ENCODE measurements around the gene MYO1E. TPM values are rescaled to one million over a fixed set of nuclear protein-coding genes. Genes with fewer than 3 reads are reported as not detected.
A peak's percentile ranks its signal among the peaks of the same experiment; 100 is the strongest.
"Not testable (repeated sequence)": the region's sequence is repeated elsewhere in the genome, so short reads cannot be mapped to it uniquely, and the experiment has no call there.

The MYO1E gene
- total RNA-seq, 2 donors from 2014 or later, result 252 to 329 TPM

DNA sequence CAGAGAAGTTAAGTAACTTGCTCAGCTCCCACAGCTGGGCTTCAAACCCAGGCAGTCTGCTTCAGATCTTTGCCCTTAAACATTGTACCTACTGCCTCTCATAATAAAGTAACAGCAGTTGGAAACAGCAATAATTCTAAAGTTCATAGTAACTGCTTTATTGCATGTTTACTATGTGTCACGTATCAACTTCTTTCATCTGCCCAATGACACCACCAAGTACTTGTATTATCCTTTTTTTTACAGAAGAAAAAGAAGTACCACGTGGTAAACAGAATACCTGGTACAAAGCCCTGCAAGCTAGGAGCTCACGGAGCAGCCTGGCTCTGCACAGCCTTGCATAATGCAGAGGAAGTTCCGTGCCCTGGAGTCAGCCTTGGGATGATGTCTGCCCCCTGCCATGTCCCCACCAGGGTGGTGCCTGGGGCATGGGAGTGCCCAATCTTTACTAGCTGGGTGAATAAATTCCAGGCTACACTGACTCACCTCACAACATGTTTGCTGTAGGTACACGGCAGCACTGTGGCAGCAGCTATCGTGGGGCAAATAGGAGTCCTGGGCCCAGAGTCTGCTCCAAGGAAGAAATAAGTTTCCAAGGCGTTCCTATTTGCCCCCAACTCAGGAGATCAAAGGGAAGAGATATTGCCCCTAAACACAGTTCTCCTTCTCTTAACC, 88.8 kb downstream of the MYO1E start:
- DNase-seq, result peak; percentile 87
- Histone ChIP-seq H3K4me1 (no peaks in the 10 kb centered on the region), H3K9me3 (no peaks in the 10 kb centered on the region), H3K27ac (peak overlapping the region; percentile 85), H3K4me3 (no peak overlapping the region), H3K9ac (ENCODE audit: low read depth in 2 of 2, low read length in 2 of 2) (peak overlapping the region in 1 of 2 donors; percentile 92), H3K27me3 (no peaks in the 10 kb centered on the region), H3K36me3 (no peaks in the 10 kb centered on the region)
- TF ChIP-seq, protein P1, sequence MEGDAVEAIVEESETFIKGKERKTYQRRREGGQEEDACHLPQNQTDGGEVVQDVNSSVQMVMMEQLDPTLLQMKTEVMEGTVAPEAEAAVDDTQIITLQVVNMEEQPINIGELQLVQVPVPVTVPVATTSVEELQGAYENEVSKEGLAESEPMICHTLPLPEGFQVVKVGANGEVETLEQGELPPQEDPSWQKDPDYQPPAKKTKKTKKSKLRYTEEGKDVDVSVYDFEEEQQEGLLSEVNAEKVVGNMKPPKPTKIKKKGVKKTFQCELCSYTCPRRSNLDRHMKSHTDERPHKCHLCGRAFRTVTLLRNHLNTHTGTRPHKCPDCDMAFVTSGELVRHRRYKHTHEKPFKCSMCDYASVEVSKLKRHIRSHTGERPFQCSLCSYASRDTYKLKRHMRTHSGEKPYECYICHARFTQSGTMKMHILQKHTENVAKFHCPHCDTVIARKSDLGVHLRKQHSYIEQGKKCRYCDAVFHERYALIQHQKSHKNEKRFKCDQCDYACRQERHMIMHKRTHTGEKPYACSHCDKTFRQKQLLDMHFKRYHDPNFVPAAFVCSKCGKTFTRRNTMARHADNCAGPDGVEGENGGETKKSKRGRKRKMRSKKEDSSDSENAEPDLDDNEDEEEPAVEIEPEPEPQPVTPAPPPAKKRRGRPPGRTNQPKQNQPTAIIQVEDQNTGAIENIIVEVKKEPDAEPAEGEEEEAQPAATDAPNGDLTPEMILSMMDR (IDR thresholded peaks at IDR 0.05), result no peak
- intact Hi-C loops (cut with DNase I), result no loop called here

DNA sequence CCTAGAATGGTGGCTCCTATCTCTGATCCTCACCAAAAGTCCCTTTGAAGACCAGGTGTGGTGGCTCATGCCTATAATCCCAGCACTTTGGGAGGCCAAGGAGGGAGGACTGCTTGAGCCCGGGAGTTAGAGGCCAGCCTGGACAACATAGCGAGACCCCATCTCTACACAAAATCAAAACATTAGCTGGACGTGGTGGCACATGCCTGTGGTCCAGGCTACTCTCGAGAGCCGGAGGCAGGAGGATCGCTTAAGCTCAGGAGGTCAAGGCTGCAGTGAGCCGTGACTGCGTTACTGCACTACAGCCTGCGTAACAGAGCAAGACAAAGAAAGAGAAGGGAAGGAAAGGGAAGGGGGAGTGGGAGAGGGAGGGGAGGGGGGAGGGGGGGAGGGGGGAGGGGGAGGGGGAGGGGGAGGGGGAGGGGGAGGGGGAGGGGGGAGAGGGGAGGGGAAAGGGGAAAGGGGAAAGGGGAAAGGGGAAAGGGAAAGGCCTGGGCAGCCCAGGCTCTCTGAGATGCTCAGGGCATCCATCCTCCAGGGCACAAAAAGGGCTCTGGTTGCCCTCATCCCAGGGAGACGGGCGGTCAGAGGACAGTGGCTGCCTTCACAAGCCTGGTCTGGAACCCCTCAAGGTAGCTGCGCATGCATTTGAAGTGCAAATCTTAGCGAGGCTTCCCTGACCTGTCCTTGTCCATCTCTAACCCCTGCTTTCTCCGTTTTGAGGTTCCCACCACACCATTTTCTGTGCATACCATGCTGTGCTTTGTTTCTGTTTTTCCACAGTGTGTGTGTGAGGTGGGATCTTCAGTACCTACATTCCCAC, 89.9 kb downstream of the MYO1E start:
- H3K27me3 ChIP-seq, result no peaks in the 10 kb centered on the region
- H3K9me3 ChIP-seq, result no peaks in the 10 kb centered on the region
- H3K9ac ChIP-seq (ENCODE audit: low read depth in 2 of 2, low read length in 2 of 2), result peak overlapping the region in 1 of 2 donors; percentile 92
- H3K36me3 ChIP-seq, result no peaks in the 10 kb centered on the region
- no peak overlapping the region for H3K4me3 ChIP-seq
- intact Hi-C loops (cut with DNase I), result no loop called here
- TF ChIP-seq, protein P1 (IDR thresholded peaks at IDR 0.05), result no peak
- no peaks in the 10 kb centered on the region for H3K4me1 ChIP-seq
- no peak for DNase-seq
- H3K27ac ChIP-seq, result peak overlapping the region; percentile 85

DNA sequence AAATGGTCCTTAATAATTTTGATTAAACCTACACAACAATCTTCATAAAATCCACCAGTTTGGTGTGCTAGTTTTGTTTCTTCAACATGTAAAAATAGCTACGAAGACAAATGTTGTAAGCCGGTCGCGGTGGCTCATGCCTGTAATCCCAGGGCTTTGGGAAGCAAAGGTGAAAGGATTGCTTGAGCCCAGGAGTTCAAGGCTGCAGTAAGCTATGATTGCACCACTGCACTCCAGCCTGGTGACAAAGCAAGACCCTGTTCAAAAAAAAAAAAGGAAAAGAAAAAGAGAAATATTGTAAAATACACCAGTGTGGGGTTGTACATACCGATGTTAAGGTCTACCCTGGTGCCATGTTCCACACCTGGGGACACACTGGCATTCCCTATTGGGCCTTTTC, 91.0 kb downstream of the MYO1E start:
- H3K9me3 ChIP-seq, result no peaks in the 10 kb centered on the region
- TF ChIP-seq, protein P1 (IDR thresholded peaks at IDR 0.05), result no peak
- DNase-seq, result no peak
- H3K9ac ChIP-seq (ENCODE audit: low read depth in 2 of 2, low read length in 2 of 2), result peak overlapping the region in 1 of 2 donors; percentile 62
- no peak overlapping the region for H3K4me3 ChIP-seq
- H3K27ac ChIP-seq, result no peak overlapping the region
- intact Hi-C loops (cut with DNase I), result no loop called here
- H3K27me3 ChIP-seq, result no peaks in the 10 kb centered on the region
- H3K4me1 ChIP-seq, result no peaks in the 10 kb centered on the region
- no peaks in the 10 kb centered on the region for H3K36me3 ChIP-seq

DNA sequence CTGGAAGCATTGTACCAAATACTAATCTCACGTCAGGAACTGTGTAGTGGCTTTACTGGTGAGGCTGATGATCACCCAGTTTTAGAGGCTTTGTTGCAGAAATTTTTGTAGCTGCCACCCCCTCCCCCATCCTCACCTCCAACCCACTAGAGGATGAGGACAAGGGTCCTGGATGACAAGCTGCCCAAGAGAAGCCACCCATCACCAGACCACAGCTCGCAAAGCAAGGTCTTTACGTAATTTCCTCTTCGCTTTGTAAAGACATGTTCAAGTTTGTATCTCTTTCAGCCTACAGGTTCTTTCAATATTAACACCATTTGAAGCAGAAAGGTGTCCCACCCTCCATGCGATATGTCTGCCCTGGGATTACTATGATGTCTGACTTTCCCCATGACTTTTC, 91.8 kb downstream of the MYO1E start:
- no peaks in the 10 kb centered on the region for H3K27me3 ChIP-seq
- H3K27ac ChIP-seq, result no peak overlapping the region
- no peak for DNase-seq
- no peaks in the 10 kb centered on the region for H3K4me1 ChIP-seq
- intact Hi-C loops (cut with DNase I), result no loop called here
- H3K9me3 ChIP-seq, result no peaks in the 10 kb centered on the region
- H3K36me3 ChIP-seq, result no peaks in the 10 kb centered on the region
- no peak overlapping the region for H3K4me3 ChIP-seq
- no peak overlapping the region for H3K9ac ChIP-seq (ENCODE audit: low read depth in 2 of 2, low read length in 2 of 2)
- TF ChIP-seq, protein P1 (IDR thresholded peaks at IDR 0.05), result no peak

DNA sequence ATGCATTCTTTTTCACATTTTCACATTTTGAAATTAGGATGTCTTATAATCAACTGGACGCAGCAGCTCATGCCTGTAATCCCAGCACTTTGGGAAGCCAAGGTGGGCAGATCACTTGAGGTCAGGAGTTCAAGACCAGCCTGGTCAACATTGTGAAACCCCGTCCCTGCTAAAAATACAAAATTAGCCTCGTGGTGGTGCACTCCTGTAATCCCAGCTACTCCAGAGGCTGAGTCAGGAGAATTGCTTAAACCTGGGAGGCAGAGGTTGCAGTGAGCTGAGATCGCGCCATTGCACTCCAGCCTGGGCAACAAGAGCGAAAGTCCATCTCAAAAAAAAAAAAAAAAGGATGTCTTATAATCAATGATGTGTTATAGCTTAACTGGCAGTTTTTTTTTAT, 92.4 kb downstream of the MYO1E start:
- H3K27me3 ChIP-seq; H3K36me3 ChIP-seq; H3K27ac ChIP-seq; H3K4me1 ChIP-seq; DNase-seq; H3K9me3 ChIP-seq; intact Hi-C loops (cut with DNase I); H3K4me3 ChIP-seq; H3K9ac ChIP-seq (ENCODE audit: low read depth in 2 of 2, low read length in 2 of 2): not testable (repeated sequence)

DNA sequence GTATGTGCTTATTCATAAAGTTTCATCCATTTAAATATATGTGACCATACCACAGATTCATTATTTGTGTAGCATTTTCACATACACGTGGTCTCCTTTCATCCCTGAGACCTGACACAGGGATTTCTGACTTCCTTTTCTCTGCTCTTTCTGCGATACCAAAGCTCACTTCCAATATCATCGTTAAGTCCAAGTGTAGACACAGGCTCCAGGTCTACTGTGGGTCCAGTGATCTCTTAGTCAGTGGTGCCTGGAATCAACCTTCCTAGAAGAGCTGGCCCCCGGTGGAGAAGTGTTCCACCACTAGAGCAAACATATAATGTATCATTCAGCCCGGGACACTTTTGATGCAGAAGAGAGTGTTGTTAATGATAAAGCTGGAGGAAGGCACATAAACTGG, 93.6 kb downstream of the MYO1E start:
- Histone ChIP-seq H3K27me3 (no peaks in the 10 kb centered on the region), H3K36me3 (no peaks in the 10 kb centered on the region), H3K27ac (no peak overlapping the region), H3K4me1 (no peaks in the 10 kb centered on the region), H3K4me3 (no peak overlapping the region), H3K9ac (ENCODE audit: low read depth in 2 of 2, low read length in 2 of 2) (no peak overlapping the region), H3K9me3 (no peaks in the 10 kb centered on the region)
- TF ChIP-seq, protein P1 (IDR thresholded peaks at IDR 0.05), result no peak
- no peak for DNase-seq
- intact Hi-C loops (cut with DNase I), result no loop called here
